OCI-LY3 (cell line): ENCODE results near the gene LHFPL6.

Experiments
- H2AFZ ChIP-seq: fragments of 200-600, 300-600 bp; shearing (Covaris generic); 2 replicates; pipeline ENCODE4 v1.6.0; 2014; ENCODE audit warnings: antibody characterized with exemption, low read depth, low read length
- H3K27ac ChIP-seq: fragments of 200-600, 300-600 bp; sonication (generic); 2 replicates; pipeline ENCODE4 v1.5.1; 2014; ENCODE audit warnings: mild to moderate bottlenecking, low read length, moderate library complexity, mixed read lengths
- H3K27me3 ChIP-seq: fragments of 200-600, 300-600 bp; sonication (generic); 2 replicates; pipeline ENCODE4 v1.6.1; 2014; ENCODE audit warnings: low read depth, low read length, mixed read lengths
- H3K36me3 ChIP-seq: fragments of 200-600, 300-600 bp; sonication (generic); replicated peaks from 2 replicates; pipeline ENCODE3; 2014; ENCODE audit warnings: low read depth, low read length, mixed read lengths
- H3K4me1 ChIP-seq: fragments of 300-600, 200-600 bp; sonication (generic); 2 replicates; pipeline ENCODE4 v1.6.1; 2014; ENCODE audit warnings: low read length, mixed read lengths
- H3K4me2 ChIP-seq: fragments of 200-600, 300-600 bp; sonication (generic); 2 replicates; pipeline ENCODE4 v1.6.1; 2014; ENCODE audit warnings: low read length, mixed read lengths
- H3K4me3 ChIP-seq: fragments of 300-600, 200-600 bp; sonication (generic); 2 replicates; pipeline ENCODE4 v1.5.1; 2014; ENCODE audit warnings: antibody characterized with exemption, mild to moderate bottlenecking, low read length, moderate library complexity
- H3K79me2 ChIP-seq: fragments of 300-600, 200-600 bp; shearing (Covaris generic); 2 replicates; pipeline ENCODE4 v1.6.1; 2014; ENCODE audit warnings: mild to moderate bottlenecking, low read length, mixed read lengths
- H3K9ac ChIP-seq: fragments of 300-600, 200-600 bp; shearing (Covaris generic); 2 replicates; pipeline ENCODE4 v1.6.0; 2014; ENCODE audit warnings: mild to moderate bottlenecking, low read length, moderate library complexity
- H3K9me3 ChIP-seq: fragments of 200-600, 300-600 bp; shearing (Covaris generic); 2 replicates; pipeline ENCODE4 v1.6.1; 2014; ENCODE audit warnings: low read length, mixed read lengths; ENCODE audit not compliant: insufficient read depth
- H4K20me1 ChIP-seq: fragments of 200-600, 300-600 bp; sonication (generic); 2 replicates; pipeline ENCODE4 v1.6.1; 2016; ENCODE audit warnings: low read length, mixed read lengths; ENCODE audit not compliant: insufficient read depth
- EZH2phosphoT487 ChIP-seq: fragments of 200-600 bp; shearing (Covaris generic); IDR thresholded peaks from 2 replicates; pipeline ENCODE4 v1.6.1; 2018; ENCODE audit warnings: antibody characterized with exemption, mixed run types, low read depth
- TF ChIP-seq, protein P1 (sequence below): fragments of 200-600, 300-600 bp; sonication (generic); IDR thresholded peaks from 2 replicates; pipeline ENCODE4 v1.5.1; 2014; ENCODE audit warnings: antibody characterized with exemption, low read length, low read depth

Gene LHFPL6

DNA sequence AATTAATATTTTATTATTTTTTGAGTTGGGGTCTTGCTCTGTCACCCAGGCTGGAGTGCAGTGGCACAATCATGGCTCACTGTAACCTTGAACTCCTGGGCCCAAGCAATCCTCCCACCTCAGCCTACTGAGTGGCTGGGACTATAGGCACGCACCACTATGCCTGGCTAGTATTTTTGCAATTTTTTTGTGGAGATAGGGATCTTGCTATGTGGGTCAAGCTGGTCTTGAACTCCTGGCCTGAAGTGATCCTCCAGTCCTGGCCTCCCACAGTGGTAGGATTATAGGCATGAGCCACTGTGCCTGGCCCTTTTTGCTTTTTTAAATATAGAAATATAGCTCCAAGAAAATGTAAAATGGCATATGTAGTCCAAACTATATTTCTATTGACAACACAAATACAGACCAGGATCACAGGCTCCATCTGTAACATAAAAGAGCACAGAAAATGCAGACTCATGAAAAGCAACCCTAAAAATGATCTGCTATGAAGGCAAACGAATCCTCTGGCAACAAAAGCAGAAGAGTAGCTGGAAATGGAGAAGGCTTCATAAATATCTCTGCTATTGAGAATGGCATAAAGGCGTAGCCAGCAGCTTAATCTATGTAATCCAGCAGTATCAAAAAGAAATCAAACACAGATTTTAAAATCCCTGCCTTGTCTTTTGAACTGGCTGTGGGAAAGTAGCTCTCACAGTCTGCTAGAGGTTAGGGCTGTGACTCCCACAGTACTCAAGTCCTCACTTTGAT, 200.6 kb downstream of the LHFPL6 start:
- Histone ChIP-seq H3K9me3 (no peaks in the 10 kb centered on the region), H4K20me1 (no peaks in the 10 kb centered on the region), H2AFZ (no peak overlapping the region), H3K36me3 (no peaks in the 10 kb centered on the region), H3K9ac (no peak overlapping the region), H3K79me2 (no peaks in the 10 kb centered on the region), H3K4me1 (peaks cover 32% of the 10 kb centered on the region), H3K4me2 (no peak overlapping the region), H3K27me3 (no peaks in the 10 kb centered on the region), H3K27ac (no peak overlapping the region), H3K4me3 (no peak overlapping the region)
- TF ChIP-seq EZH2phosphoT487, result no peak
- TF ChIP-seq, protein P1, sequence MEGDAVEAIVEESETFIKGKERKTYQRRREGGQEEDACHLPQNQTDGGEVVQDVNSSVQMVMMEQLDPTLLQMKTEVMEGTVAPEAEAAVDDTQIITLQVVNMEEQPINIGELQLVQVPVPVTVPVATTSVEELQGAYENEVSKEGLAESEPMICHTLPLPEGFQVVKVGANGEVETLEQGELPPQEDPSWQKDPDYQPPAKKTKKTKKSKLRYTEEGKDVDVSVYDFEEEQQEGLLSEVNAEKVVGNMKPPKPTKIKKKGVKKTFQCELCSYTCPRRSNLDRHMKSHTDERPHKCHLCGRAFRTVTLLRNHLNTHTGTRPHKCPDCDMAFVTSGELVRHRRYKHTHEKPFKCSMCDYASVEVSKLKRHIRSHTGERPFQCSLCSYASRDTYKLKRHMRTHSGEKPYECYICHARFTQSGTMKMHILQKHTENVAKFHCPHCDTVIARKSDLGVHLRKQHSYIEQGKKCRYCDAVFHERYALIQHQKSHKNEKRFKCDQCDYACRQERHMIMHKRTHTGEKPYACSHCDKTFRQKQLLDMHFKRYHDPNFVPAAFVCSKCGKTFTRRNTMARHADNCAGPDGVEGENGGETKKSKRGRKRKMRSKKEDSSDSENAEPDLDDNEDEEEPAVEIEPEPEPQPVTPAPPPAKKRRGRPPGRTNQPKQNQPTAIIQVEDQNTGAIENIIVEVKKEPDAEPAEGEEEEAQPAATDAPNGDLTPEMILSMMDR, result no peak

DNA sequence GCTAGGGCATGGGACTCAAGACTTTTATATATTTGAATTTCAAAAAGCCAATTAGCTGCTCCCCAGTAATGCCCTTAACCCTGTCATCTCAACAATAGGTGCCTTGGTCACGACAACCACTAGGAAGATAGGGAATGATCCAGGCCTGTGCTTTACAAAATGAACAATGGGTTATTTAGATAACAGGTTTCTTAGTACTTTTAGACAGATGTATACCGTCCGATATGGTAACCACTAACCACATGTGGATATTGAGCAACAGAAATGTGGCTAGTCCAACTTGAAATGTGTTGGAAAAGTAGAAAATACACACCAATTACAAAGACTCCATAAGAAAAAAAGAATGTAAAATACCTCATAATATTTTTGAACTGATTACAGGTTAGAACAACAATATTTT, 201.2 kb downstream of the LHFPL6 start:
- Histone ChIP-seq H3K4me1 (peaks cover 25% of the 10 kb centered on the region), H2AFZ (no peak overlapping the region), H3K27ac (no peak overlapping the region), H3K9me3 (no peaks in the 10 kb centered on the region), H4K20me1 (no peaks in the 10 kb centered on the region), H3K36me3 (no peaks in the 10 kb centered on the region), H3K9ac (no peak overlapping the region), H3K4me2 (no peak overlapping the region), H3K4me3 (no peak overlapping the region), H3K79me2 (no peaks in the 10 kb centered on the region), H3K27me3 (no peaks in the 10 kb centered on the region)
- TF ChIP-seq EZH2phosphoT487, result no peak
- TF ChIP-seq, protein P1, result no peak

DNA sequence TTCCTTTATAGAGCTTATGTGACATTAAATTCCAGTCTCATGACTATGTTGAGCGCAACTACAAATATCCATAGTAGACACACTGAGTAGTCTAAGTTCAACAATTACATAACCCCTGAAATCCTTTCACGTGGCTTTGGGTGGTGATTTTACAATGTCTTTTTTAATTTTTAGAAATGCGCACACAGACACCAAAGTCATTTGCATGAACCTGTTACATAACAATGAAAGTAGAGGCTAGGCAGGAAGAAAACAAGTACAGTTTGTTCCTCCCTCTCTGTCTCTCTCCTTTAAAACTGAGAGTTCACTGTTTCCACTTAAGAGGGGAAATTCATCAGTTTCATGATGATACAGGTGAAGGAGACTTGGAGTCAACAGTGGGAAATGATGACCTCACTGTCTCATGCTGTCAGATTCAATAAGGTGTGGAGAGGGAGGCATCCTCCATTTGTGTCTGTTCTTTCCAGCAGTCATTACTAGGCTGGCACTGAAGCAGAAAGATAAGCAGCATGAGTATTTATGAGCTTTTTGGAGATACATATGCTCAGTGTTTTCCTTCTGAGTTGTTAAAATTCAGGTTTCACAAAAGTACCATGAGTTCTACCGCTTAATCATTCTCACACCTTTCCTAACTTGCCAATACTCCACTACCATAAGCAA, 201.8 kb downstream of the LHFPL6 start:
- Histone ChIP-seq H2AFZ (no peak overlapping the region), H4K20me1 (no peaks in the 10 kb centered on the region), H3K9ac (no peak overlapping the region), H3K36me3 (no peaks in the 10 kb centered on the region), H3K9me3 (no peaks in the 10 kb centered on the region), H3K4me2 (peak overlapping the region; percentile 20; the same call in 1 of the 2 replicates), H3K27me3 (no peaks in the 10 kb centered on the region), H3K4me3 (no peak overlapping the region), H3K27ac (no peak overlapping the region), H3K79me2 (no peaks in the 10 kb centered on the region), H3K4me1 (peaks cover 21% of the 10 kb centered on the region)
- TF ChIP-seq EZH2phosphoT487, result no peak
- TF ChIP-seq, protein P1, result no peak

DNA sequence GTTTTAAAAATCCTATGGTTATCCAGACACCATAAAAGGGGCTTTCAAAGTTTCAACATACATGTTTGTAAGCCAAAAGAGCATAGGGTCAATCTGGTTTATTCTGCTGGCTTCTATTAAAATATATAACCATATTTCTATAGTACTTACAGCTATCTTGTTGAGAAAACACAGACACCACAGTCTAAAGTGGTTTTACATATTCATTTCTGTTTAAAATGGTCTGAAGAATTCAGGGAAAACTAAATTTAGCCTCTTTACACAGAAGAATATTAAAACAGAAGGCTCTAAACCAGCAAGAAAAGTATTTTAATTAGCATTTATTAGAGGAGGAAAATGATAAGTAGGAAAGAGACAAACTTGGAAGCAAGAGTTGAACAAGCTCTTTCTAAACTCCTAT, 203.9 kb downstream of the LHFPL6 start:
- H3K36me3 ChIP-seq, result no peaks in the 10 kb centered on the region
- peaks cover 12% of the 10 kb centered on the region for H3K4me1 ChIP-seq
- TF ChIP-seq EZH2phosphoT487, result no peak
- TF ChIP-seq, protein P1, result no peak
- H2AFZ ChIP-seq, result no peak overlapping the region
- H3K9ac ChIP-seq, result no peak overlapping the region
- no peak overlapping the region for H3K4me3 ChIP-seq
- H3K4me2 ChIP-seq, result no peak overlapping the region
- H3K79me2 ChIP-seq, result no peaks in the 10 kb centered on the region
- H4K20me1 ChIP-seq, result no peaks in the 10 kb centered on the region
- H3K9me3 ChIP-seq, result no peaks in the 10 kb centered on the region
- H3K27me3 ChIP-seq, result no peaks in the 10 kb centered on the region
- H3K27ac ChIP-seq, result no peak overlapping the region
